K562 (cell line): ENCODE measurements around the gene ZSCAN12. TPM values are rescaled to one million over a fixed set of nuclear protein-coding genes. Genes with fewer than 3 reads are reported as not detected.

Experiments
- BMI1 ChIP-seq: fragments of 150-350 bp; IDR thresholded peaks from 2 replicates; pipeline ENCODE4 v1.6.1; 2014; ENCODE audit warnings: low read length
- CBFB ChIP-seq: sonication (generic); formaldehyde crosslinking; IDR thresholded peaks from 2 replicates; pipeline ENCODE4 v1.4.0; 2020; ENCODE audit warnings: mild to moderate bottlenecking, missing genetic modification reagents
- CREM ChIP-seq: IDR thresholded peaks from 2 replicates; pipeline ENCODE4 v1.6.1; 2014; ENCODE audit warnings: antibody characterized with exemption, low read depth
- DNMT1 ChIP-seq: fragments of 450-650 bp; IDR thresholded peaks from 2 replicates; pipeline ENCODE4 v1.6.1; 2016; ENCODE audit warnings: antibody characterized with exemption, mild to moderate bottlenecking
- E2F4 ChIP-seq: sonication (generic); formaldehyde crosslinking; IDR thresholded peaks from 2 replicates; pipeline ENCODE4 v1.8.0; 2022; ENCODE audit warnings: mild to moderate bottlenecking, low read depth, missing genetic modification reagents
- ESRRA ChIP-seq: fragments of 450-650 bp; IDR thresholded peaks from 2 replicates; pipeline ENCODE4 v1.6.1; 2014; ENCODE audit warnings: low read depth, mild to moderate bottlenecking, moderate library complexity, borderline replicate concordance
- FOXK1 ChIP-seq: sonication (generic); formaldehyde crosslinking; IDR thresholded peaks from 2 replicates; pipeline ENCODE4 v1.8.0; 2022; ENCODE audit warnings: missing genetic modification reagents, mild to moderate bottlenecking, borderline replicate concordance
- HES1 ChIP-seq: fragments of 450-650 bp; IDR thresholded peaks from 2 replicates; pipeline ENCODE4 v1.6.1; 2016; ENCODE audit warnings: low read depth, mild to moderate bottlenecking, moderate library complexity
- HSF4 ChIP-seq: fragments of 250-450 bp; sonication (Bioruptor Pico); IDR thresholded peaks from 2 replicates; pipeline ENCODE4 v2.1.2; 2022; ENCODE audit warnings: mild to moderate bottlenecking, moderate library complexity, borderline replicate concordance
- MAFF ChIP-seq: IDR thresholded peaks from 2 replicates; pipeline ENCODE4 v1.6.1; 2012; ENCODE audit warnings: low read length, improper control_type of control experiment
- MTA1 ChIP-seq: fragments of 450-650 bp; IDR thresholded peaks from 2 replicates; pipeline ENCODE4 v1.6.1; 2017; ENCODE audit warnings: borderline replicate concordance
- SMAD2 ChIP-seq: fragments of 150-350 bp; IDR thresholded peaks from 2 replicates; pipeline ENCODE4 v1.6.1; 2014; ENCODE audit warnings: low read depth, mild to moderate bottlenecking, low read length
- TBL1XR1 ChIP-seq, 2 experiments: IDR thresholded peaks; 2 replicates each; pipeline ENCODE4 v1.6.1; 2012; ENCODE audit warnings: improper control_type of control experiment in 2 of 2, low read length in 2 of 2, mild to moderate bottlenecking in 1 of 2
- ZFP1 ChIP-seq: fragments of 450-650 bp; formaldehyde crosslinking; IDR thresholded peaks from 2 replicates; pipeline ENCODE4 v1.4.0; 2020; ENCODE audit warnings: mild to moderate bottlenecking, mixed read lengths
- ZNF253 ChIP-seq: fragments of 250-450 bp; sonication (Bioruptor Pico); conservative IDR thresholded peaks from 2 replicates; pipeline ENCODE4 v1.6.1; 2021; ENCODE audit warnings: mild to moderate bottlenecking
- ZNF75A ChIP-seq: fragments of 450-650 bp; formaldehyde crosslinking; IDR thresholded peaks from 2 replicates; pipeline ENCODE4 v1.4.0; 2020; ENCODE audit warnings: mild to moderate bottlenecking
- ZNF778 ChIP-seq: fragments of 450-650 bp; formaldehyde crosslinking; IDR thresholded peaks from 2 replicates; pipeline ENCODE4 v1.4.0; 2020; ENCODE audit warnings: mild to moderate bottlenecking, moderate library complexity
- polyA plus RNA-seq, 8 experiments: library from polyadenylated mRNA; depleted of rRNA in 4 of 8; stranded (reverse) in 5 of 8; unstranded in 3 of 8; fragments of >200 nt; fragmentation: Nextera tagmentation in 2 of 8; fragmentation: Illumina TruSeq in 1 of 8; extraction: Ambion mirVana in 2 of 8; extraction: Trizol in 1 of 8; gene quantifications; 2 replicates each; pipeline versions ENCODE4 v1.2.1 to v1.2.3, GENCODE V29; 2011 to 2014; ENCODE audit warnings: inconsistent platforms in 1 of 8, missing spikeins in 1 of 8
- total RNA-seq, 7 experiments: library from RNA; depleted of rRNA in 6 of 7; stranded (reverse); fragments of >200 nt in 6 of 7; fragmentation: Illumina TruSeq in 2 of 7; extraction: Trizol in 2 of 7; gene quantifications; 2 replicates each; pipeline versions ENCODE4 v1.2.1 to v1.2.3, GENCODE V29; 2011 to 2021; ENCODE audit warnings: low replicate concordance in 1 of 7
- TF ChIP-seq, protein P1 (sequence below): sonication (generic); formaldehyde crosslinking; IDR thresholded peaks from 2 replicates; pipeline ENCODE4 v1.4.0; 2020; ENCODE audit warnings: mild to moderate bottlenecking, missing genetic modification reagents
- TF ChIP-seq, protein P2 (sequence below): sonication (generic); formaldehyde crosslinking; IDR thresholded peaks from 2 replicates; pipeline ENCODE4 v1.8.1; 2023; ENCODE audit warnings: mild to moderate bottlenecking, missing genetic modification reagents
- TF ChIP-seq, protein P3 (sequence below): fragments of 250-450 bp; sonication (Bioruptor Pico); IDR thresholded peaks from 2 replicates; pipeline ENCODE4 v1.5.0; 2021; ENCODE audit warnings: mild to moderate bottlenecking, moderate library complexity

ZSCAN12 gene
- total and polyA plus RNA-seq, 9 of the 15 experiments (the other 6 are each of a cell fraction or from before 2014, with no cell fraction given), result 2.5 to 19.6 (median 12.5) TPM

- TF ChIP-seq E2F4 (CRISPR knock-in tag), result no peak
- no peak for TF ChIP-seq MAFF
- TF ChIP-seq HES1, result no peak
- no peak for TF ChIP-seq SMAD2
- TF ChIP-seq CREM, result no peak; the same call in 1 of the 2 replicates
- peak; percentile 65; the same call in 1 of the 2 replicates for TF ChIP-seq ZFP1
- TF ChIP-seq BMI1, result no peak
- TF ChIP-seq CBFB (CRISPR knock-in tag), result peak; percentile 94
- TF ChIP-seq, protein P1, sequence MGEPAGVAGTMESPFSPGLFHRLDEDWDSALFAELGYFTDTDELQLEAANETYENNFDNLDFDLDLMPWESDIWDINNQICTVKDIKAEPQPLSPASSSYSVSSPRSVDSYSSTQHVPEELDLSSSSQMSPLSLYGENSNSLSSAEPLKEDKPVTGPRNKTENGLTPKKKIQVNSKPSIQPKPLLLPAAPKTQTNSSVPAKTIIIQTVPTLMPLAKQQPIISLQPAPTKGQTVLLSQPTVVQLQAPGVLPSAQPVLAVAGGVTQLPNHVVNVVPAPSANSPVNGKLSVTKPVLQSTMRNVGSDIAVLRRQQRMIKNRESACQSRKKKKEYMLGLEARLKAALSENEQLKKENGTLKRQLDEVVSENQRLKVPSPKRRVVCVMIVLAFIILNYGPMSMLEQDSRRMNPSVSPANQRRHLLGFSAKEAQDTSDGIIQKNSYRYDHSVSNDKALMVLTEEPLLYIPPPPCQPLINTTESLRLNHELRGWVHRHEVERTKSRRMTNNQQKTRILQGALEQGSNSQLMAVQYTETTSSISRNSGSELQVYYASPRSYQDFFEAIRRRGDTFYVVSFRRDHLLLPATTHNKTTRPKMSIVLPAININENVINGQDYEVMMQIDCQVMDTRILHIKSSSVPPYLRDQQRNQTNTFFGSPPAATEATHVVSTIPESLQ (CRISPR knock-in tag), result no peak
- TF ChIP-seq TBL1XR1 (IDR thresholded peaks at IDR 0.05; ENCODE audit: low read length in 2 of 2), result peak in 1 of 2 experiments; percentile 77; a peak in 2 of 4 replicates
- TF ChIP-seq, protein P2, sequence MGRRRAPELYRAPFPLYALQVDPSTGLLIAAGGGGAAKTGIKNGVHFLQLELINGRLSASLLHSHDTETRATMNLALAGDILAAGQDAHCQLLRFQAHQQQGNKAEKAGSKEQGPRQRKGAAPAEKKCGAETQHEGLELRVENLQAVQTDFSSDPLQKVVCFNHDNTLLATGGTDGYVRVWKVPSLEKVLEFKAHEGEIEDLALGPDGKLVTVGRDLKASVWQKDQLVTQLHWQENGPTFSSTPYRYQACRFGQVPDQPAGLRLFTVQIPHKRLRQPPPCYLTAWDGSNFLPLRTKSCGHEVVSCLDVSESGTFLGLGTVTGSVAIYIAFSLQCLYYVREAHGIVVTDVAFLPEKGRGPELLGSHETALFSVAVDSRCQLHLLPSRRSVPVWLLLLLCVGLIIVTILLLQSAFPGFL (CRISPR knock-in tag), result no peak
- 0 out of 2 replicates have a peak, but pooled peaks have one; percentile 22 for TF ChIP-seq DNMT1
- TF ChIP-seq, protein P3, sequence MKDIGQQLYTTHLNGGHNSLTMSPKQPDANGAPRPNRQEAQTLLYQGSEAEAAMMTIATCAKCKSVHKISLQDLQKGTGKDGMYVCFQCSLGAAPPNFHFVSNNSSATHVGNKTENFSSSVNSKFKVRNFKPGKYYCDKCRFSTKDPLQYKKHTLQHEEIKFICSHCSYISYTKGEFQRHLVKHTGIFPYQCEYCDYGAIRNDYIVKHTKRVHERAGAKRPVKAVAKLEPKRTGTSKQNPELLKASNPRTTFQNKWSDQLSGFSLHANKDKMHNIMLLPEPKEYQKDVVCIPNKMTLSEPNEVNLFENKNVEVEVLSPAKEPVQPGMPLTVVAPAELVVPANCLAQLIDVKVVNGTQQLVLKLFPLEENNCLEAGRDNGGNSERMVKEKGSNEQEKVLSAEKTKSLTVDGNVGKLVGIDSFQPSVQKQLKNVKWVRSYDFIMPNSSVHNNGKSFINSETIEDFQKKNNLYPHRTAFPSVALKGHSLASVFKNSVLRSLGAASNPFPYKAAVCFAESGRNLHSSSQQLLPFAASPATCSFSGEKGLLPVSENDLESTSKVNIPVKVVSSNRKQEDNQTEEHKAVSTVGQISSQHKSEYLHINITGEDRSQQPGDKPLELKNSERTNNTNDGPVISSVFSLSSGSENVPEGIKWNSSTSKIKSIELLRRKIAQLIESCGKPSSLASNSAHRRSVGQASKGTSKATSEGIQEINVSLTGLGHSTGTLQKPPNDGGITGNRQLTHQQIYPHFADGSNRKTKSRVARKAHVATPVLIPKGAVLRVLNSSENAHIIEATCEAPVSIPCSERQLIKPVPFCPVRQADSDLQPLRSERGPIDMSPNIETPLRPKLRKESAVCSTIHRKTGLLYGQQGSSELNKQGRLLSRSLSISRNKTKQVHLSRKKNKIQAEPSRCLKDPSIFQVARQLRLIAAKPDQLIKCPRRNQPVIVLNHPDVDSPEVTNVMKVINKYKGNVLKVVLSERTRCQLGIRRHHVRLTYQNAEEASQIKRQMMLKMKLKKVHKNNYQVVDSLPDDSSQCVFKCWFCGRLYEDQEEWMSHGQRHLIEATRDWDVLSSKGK (CRISPR knock-in tag), result no peak
- TF ChIP-seq ZNF778 (CRISPR knock-in tag), result no peak
- TF ChIP-seq FOXK1 (CRISPR knock-in tag), result no peak; the same call in 1 of the 2 replicates
- TF ChIP-seq ZNF75A (CRISPR knock-in tag), result peak; percentile 77; the same call in 1 of the 2 replicates
- TF ChIP-seq MTA1, result peak; percentile 50; the same call in 1 of the 2 replicates
- peak; percentile 86; the same call in 1 of the 2 replicates for TF ChIP-seq HSF4 (CRISPR knock-in tag)
- peak; percentile 97; the same call in 1 of the 2 replicates for TF ChIP-seq ESRRA
- TF ChIP-seq ZNF253 (CRISPR knock-in tag), result no peak; the same call in 1 of the 2 replicates
These were observed 63.0 kb downstream of the ZSCAN12 start (continued) for GRCh38 chr6:28336284-28337120.
